Right lung (tissue), 5 donors: ENCODE results near the gene IL19. TPM values are rescaled to one million over a fixed set of nuclear protein-coding genes. Genes with fewer than 3 reads are reported as not detected.
"Not testable (repeated sequence)": the region's sequence is repeated elsewhere in the genome, so short reads cannot be mapped to it uniquely, and the experiment has no call there.

Experiments
- DNase-seq, 2 donors: peaks; one replicate each; pipeline ENCODE4 v3.0.0-alpha.2; 2013
- polyA plus RNA-seq, 5 donors: library from polyadenylated mRNA; unstranded; fragments of 120-200 nt; gene quantifications; one replicate each; pipeline versions ENCODE4 v1.2.1 to v1.2.3, GENCODE V29; 2013; ENCODE audit warnings: inconsistent platforms in 1 of 5, low replicate concordance in 1 of 5; ENCODE audit not compliant: insufficient read length in 5 of 5, insufficient read depth in 1 of 5

The IL19 gene
- polyA plus RNA-seq, 5 donors, result not detected

DNA sequence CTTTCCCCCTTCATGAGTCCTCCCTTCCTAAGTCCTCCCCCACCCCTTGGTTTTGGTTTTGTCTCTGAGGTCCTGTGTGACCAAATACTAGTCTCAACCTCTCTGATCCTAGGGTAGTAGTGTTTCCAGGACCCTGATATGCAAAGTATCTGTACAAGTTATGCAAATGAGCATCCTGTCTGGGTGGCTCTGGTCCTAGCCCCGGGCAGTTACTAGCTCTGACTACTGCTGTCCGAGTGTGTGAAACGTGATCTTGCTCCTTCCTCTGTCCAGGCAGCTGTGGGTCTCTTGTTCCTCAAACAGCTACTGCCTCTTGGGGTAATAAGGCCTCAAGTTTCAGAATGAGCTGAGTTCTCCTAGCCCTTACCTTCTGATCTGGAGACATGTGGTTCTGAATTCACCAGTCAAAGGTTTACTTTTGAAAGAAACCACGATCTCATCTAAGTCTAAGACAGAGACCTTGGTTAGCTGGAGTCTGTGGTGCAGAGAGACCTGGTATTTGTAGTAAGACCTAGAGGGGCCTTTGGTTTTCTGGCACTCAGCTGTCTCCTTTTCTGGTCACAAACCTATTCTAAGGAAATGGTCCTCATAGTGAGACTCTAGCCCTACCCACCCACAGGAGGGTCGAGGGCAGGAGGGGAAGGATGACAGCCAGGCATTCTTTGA is 31.0 kb upstream of the IL19 start:
- DNase-seq, result no peak

DNA sequence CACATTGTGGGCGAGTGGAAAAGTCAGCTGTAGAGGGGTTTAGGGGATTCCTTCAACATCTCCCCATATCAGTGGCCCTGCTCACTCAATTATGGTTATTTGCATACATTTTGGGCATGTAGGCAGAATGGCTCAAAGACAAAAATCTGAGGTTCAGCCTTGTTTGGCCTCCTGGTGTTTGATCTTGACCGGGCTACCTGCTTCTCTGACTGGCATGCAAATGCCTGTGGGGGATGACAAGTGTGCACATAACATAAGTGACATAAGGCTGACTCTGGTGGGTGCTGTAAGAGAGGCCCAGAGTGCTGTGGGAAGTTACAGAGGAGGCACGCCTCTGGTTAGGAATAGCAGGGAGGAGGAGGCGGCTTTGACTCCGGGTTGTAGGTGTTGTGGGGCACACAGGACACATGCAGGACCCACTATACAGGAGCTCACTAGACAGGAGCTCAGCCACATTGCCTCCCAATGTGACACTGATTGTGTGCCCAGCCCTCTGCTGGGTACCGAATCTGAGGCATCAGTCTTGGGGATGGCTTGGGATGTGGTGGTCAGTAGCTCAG is 29.4 kb upstream of the IL19 start:
- DNase-seq, result no peak

DNA sequence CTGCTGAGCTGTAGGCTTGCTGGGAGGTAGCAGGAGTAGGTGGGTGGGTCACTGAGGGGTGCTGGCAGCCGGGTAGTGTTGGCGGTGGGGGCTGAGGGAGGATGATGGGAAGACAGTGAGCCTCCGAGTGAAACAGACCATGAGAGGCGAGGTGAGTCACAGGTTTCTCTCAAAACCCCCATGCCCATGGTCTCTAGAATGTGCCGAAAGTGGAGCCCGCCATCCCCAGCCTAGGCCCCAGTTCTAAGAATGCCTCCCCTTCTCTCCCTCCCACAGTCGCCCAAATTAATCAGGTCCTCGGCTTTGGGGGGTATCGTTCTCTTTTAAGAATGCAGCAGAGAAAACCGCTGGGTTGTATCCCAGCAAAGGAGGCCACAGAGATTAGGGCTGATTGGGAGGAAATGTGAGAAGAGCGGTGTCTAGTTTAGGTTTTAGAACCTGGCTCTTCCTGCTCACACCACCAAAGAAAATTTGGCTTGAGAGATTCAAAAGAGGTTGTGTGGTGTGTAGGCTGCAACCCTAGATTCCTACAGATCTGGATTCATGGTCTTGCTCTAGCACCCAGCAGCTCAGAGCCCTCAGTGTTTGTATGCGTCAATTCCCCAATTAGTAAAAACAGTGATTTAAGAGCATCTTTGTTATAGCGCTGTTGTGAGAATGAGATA is 27.7 kb upstream of the IL19 start:
- no peak for DNase-seq

DNA sequence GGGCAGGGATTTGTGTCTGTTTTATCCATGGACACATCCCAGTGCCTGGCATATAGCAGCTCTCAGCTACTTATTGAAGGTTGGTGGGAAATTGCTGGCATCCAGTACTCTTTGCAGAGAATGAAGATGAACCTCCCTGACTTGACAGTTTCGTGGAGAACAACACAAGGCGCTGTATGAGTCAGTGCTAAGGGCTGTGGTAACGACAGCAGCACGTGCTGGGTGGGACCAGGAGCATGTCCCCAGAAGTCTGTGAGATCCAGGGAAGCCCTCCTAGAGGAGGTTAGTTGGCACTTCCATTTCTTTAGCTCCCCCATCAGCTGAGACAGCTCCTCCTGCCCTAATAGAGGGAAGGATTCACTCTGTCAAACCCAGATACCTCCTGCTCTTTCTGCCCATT is 25.9 kb upstream of the IL19 start:
- no peak for DNase-seq

DNA sequence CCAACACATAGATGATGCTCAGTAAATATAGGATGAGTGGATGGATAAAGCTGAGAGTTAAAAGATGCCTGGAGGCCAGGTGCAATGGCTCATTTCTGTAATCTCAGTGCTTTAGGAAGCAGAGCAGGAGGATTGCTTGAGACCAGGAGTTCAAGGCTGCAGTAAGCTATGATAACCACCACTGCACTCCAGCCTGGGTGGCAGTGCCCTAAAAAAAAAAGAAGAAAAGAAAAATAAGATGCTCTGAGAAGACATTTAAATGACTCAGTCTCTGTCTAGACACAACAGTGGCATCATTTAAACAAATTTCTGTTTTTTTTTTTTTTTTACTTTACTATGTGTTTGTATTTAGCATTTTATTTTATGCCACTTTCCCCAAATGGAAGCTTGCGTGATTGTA is 25.3 kb upstream of the IL19 start:
- DNase-seq, result no peak

DNA sequence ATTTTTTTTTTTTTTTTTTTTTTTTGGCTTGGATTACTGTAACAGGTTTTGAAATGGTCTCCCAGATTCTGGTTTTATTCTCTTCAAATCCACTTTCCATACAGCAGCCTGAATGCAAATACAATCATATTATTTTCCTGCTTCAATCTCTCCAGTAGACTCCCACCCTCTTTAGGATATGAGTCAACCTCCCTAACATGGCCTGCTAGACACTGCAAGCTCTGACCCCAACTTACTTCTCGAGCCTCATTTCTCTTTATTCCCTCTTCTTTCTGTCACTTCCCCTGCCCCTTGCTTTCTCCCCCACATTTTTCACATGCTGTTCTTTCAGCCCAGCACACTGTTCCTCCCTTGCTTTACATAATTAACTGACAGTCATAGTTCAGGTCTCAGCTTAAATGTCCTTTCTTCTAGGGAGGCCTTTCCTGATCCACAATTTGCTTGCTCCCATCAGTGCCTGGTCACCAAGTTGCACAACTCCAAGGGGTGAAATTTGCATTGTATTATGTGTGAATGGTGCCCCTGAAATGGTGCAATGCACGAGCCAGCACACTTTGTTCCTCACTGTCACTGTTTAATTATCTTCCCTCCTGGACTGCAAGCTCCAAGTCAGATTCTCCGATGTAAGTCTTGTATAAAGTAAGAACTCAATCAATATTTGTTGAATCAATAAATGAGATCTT is 22.1 kb upstream of the IL19 start:
- DNase-seq, result no peak

DNA sequence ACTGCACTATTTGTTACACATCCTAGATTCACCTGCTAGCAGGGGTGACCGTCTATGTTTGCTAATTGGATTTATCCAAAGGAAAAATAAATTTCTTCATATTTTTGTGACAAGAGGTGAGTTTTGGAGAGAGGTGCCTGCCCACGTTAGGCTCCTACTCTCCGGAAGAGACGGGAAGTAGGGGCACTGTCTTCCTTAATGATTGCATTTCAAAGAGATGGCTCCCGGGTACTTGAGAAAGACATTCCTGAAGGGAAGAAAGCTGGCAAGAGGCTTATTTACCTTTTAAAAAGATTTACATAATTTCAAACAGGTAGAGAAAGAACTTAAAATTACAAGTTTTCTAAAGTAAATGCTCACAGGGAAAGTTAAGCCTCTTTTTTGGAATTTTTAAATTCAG is 18.7 kb upstream of the IL19 start:
- DNase-seq, result no peak

DNA sequence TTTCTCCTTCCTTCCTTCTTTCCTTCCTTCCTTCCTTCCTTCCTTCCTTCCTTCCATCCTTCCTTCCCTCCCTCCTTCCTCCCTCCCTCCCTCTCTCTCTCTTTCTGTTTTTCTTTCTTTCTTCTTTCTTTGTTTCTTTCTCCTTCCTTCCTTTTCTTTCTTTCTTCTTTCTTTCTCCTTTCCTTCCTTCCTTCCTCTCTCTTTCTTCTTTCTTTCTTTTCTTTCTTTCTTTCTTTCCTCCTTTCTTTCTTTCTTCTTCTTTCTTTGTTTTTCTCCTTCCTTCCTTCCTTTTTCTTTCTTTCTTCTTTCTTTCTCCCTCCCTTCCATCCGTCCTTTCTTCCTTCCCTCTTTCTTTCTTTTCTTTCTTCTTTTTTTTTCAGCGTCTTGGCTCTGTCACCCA is 18.1 kb upstream of the IL19 start:
- DNase-seq, result no peak

DNA sequence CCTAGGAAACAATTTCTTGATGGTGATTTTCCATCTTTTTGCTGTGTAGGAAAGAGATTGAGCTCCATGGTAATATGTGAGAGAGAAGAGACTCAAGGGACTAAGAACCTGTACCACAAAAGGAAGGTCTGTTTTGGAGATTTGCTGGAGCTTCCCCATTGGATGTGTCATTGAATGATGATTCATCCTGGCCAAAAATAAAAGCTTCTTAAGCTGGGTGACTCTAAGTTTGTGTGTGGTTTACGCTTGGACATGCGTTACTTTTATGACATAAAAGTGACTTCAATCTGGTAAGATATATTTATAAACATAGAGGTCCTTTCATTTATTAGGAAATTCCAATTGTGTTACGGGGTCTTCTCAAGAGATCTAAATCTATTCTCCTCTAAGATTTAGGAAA is 17.4 kb upstream of the IL19 start:
- DNase-seq, result no peak

DNA sequence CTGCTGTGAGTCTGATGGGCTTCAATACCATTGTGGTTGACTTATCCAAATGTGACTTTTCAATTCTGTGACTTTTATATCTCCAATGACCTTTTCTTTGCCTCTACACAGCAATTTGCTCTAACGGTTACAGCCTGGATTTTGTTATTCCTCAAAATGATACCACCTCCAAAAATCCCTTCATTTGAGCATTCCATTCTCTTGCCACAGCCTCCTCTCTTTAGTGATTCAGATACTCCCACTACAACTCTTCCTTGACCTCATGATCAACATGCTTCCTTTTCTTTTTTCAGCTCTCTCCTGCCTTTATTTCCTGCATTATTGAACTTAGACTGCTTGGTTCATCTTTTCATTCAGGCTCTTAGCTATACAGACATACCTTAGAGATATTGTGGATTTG is 16.6 kb upstream of the IL19 start:
- no peak for DNase-seq

DNA sequence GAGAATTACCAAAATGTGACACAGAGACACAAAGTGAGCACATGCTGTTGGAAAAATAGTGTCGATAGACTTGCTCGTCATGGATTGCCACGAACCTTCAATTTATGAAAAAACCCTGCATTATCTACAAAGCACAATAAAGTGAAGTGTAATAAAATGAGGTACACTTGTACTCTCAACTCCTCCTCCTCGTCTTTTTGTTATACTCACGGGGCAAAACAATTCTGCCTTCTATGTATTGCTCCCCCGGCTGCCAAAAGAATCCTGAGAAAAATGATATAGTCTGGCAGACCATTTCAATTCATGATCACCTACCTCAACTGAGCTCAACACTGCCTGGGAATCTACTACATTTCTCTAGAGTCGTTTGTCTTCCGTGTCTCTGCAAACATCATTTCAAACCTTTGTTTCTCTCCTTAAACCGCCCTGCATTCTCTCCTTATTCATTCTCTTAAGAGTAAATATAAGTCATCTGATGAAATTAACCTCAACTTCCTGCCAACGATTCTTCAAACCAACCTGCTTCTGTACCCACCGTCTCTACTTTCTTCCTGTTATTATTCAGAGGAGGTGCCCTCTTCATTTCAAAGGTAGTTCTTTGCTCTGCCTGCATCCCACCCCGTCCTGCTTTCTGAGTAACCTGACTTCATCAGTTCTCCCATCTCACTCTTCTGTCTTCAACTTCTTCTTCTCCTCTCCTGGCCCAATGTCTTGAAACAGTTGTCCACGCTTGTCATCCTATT is 12.9 kb upstream of the IL19 start:
- no peak for DNase-seq

DNA sequence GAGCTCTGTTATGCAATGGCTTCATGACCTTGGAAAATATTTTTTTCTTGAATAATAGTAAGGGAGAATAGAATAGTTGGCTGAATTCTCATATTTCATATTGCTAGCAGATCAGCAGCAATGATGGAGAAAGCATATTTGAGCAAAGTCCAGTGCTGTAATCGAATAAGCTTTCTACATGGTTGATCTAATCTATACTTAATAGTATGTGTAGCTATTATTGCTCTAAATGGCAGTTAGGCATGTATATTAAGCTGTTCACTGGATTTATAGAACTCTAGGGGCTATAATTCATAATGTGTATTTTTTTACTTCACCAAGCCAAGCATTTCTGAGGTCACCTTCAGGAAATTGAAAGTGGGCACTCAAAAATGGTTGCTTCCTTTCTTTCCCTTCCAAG is 10.0 kb upstream of the IL19 start:
- no peak for DNase-seq

DNA sequence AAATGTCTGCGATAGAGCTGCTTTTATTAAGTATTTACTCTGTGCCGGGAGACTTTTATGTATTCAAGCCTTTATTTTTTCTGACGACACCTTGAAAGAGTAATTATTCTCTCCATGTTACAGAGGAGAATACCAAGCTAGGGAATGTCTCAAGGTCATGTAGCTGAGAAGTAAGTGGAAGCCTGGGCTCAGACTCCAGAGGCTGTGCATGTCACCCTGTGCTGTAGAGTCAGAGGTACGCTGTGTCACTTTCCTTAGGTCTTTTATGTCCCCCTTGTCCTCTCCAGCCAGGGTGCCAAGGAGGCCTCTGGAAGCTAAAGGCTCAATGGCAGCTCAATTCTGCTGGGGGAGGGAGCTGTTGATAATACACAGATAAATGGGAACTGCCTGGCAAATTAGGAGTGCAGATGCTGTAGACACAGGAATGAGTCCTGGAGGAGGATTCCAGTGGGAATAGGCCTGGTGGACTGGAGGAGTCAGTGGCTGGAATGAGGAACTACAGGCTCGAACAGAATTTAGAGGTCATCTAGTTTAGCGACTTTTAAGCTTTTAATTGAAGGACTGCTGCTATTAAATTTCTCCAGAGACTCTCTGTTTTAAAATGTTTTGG is 9.3 kb upstream of the IL19 start:
- no peak for DNase-seq

DNA sequence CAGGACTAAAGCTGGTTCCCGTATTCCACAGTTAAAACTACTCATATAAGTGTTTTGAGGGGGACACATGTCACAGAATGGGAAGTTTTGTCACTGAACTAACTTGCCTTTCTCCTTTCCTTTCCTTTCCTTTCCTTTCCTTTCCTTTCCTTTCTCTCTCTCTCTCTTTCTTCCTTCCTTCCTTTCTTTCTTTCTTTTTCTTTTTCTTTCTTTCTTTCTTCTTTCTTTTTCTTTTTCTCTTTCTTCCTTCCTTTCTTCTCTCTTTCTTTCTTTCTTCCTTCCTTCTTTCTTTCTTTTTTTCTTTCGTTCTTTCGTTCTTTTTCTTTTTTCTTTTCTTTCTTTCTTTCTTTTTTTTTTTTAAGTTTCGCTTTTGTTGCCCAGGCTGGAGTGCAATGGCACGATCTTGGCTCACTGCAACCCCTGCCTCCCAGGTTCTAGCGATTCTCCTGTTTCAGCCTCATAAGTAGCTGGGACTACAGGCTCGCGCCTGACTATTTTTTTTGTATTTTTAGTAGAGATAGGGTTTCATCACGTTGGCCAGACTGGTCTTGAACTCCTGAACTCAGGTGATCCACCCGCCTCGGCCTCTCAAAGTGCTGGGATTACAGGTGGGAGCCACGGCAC is 7.7 kb upstream of the IL19 start:
- not testable (repeated sequence) for DNase-seq

DNA sequence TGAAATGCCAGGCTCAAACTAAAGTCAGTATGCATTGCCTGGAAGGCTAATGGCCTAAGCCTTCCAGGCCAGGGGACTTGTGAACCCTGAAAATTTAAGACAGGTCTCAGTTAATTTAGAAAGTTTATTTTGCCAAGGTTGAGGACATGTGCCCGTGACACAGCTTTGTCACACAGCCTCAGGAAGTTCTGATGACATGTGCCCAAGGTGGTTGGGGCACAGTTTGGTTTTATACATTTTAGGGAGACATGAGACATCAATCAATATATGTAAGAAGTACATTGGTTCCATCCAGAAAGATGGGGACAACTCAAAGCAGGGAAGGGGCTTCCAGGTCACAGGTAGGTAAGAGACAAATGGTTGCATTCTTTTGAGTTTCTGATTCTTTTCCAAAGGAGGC is 4.8 kb upstream of the IL19 start:
- DNase-seq, result not testable (repeated sequence)

DNA sequence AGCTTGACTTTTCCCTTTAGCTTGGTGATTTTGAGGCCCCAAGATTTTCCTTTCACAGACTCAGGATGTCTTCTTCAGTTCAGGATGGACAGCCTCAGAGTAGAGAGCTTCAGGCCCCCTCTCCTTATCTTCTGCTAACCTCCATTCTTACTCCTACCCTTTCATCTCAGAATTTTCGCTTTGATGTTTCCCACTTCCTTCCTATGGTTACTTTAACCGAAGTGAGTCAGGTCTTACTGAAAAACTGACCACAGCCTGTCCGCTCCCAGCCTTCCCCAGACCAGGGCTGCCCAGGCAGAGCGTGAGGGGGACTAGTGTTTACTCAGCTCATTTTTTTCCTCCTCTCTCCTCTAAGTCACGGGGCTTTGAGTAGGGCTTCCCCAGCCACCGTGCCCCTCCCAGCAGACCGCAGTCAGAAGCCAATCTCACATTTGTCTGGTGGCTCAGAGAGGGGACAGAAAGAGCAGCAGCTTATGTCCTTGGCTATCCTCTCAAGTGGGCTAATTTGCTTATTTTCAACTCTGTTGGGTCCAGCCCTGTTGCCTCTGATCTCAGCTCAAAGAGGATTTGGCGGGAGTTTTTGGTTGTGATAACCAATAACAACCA is 4.2 kb upstream of the IL19 start:
- DNase-seq, result peak; percentile 18 to 25

DNA sequence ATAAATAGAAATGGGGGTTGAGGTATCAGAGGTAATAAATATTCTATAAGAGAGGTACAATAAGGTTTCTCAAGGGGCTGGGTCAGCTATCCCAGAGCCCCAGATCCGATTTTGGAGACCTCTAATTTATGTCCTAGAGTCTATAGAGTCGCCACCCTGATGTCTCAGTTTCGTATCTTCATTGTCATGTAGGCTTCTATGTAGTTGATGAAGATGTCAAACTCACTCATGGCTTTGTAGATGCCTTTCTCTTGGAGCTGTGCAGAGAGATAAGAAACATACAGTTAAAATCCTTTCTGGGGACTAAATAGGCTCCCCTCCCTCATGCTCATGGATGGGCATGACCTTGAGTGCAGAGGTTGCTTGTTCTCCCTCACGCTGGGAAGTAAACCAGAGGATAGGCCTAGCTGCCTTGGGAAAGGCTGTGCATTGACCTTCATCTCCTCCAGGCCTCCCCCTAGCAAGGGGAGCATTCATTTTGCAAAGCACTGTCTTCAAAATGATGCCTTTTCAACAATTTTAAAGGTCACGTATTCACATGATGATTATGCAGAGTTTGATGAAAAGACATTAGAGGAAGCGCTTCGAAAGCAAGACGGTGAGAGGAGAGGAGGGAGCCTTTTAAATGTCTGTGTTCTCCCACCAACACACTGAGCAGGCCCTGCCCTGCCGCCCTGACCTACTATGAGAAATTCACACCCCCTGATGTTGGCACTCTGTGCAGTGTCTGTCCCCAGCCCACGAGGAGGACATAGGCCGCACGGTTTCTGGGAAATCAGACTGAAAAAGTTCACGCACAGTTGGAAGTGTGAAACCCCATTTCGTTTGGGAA is 1.9 kb upstream of the IL19 start:
- no peak for DNase-seq

DNA sequence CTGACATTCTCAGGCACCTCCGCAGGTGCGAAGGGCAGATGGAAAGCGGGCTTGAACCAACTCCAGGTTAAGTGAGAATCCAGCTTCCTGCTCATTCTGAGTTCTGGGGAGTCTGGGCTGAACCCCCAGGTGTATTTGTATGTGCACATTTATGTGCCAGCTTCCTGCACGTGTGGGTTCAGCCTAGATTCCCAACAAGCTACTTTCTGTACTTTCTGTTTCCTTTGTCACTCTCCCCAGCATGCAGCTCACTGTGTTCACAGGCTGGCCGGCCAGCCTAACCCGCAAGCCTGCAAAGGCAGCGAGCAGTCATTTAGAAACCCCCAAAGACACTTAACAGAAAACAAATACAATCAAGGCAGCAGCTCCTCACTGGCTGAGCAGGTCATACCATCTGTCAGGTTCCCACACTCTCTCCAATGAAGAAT is 1.3 kb upstream of the IL19 start:
- DNase-seq, result no peak

DNA sequence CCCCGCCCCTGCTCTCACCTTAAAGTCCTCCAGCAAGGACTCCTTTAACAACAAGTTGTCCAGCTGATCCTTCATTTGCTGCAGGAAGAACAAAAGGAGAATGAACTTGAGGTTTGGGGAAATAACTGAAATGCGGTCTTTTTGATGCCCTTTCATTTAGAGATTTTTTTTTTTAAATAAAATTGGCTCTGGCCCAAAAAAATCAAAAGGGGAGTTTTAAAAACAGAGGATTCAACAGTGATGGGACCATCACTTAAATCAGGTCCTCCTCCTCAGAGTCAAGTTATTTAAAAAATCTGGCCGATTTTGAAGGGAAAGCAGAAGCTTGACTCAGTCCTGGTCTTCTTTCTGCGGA is 742 bp downstream of the IL19 start:
- DNase-seq, result no peak
